Activated T-cell treated with anti-CD3 and anti-CD28 coated beads for 24 hours (primary cell): ENCODE measurements around the gene MSI2.

Experiments
- DNase-seq: peaks from one replicate; pipeline ENCODE4 v3.0.0-alpha.2; 2020; ENCODE audit warnings: low read depth

The MSI2 gene

GRCh38 chr17:57246257-57246656 is 10.1 kb upstream of the MSI2 start:
- DNase-seq, result no peak

GRCh38 chr17:57247261-57247660 is 9.1 kb upstream of the MSI2 start:
- DNase-seq, result no peak

GRCh38 chr17:57247913-57248312 is 8.4 kb upstream of the MSI2 start:
- DNase-seq, result no peak

- DNase-seq, result no peak
These were observed 6.8 kb upstream of the MSI2 start for GRCh38 chr17:57249520-57249919.

GRCh38 chr17:57251211-57251787 is 5.0 kb upstream of the MSI2 start:
- DNase-seq, result no peak

- no peak for DNase-seq
These were observed 2.8 kb upstream of the MSI2 start for GRCh38 chr17:57253362-57254065.

- no peak for DNase-seq
These were observed 1.0 kb upstream of the MSI2 start for GRCh38 chr17:57255182-57255775.

GRCh38 chr17:57256708-57257112 is 387 bp downstream of the MSI2 start:
- DNase-seq, result no peak

GRCh38 chr17:57257195-57257894 is 1.0 kb downstream of the MSI2 start:
- DNase-seq, result no peak

- DNase-seq, result no peak
These were observed 1.9 kb downstream of the MSI2 start for GRCh38 chr17:57257895-57258851.

- no peak for DNase-seq
These were observed 3.0 kb downstream of the MSI2 start for GRCh38 chr17:57259306-57259705.

- no peak for DNase-seq
These were observed 3.5 kb downstream of the MSI2 start for GRCh38 chr17:57259817-57260216.

GRCh38 chr17:57260325-57261083 is 4.2 kb downstream of the MSI2 start:
- no peak for DNase-seq

- no peak for DNase-seq
These were observed 4.8 kb downstream of the MSI2 start for GRCh38 chr17:57261084-57261461.

GRCh38 chr17:57262557-57262956 is 6.2 kb downstream of the MSI2 start:
- DNase-seq, result no peak

GRCh38 chr17:57264250-57264649 is 7.9 kb downstream of the MSI2 start:
- DNase-seq, result no peak

- DNase-seq, result no peak
These were observed 8.5 kb downstream of the MSI2 start for GRCh38 chr17:57264776-57265175.

- no peak for DNase-seq
These were observed 10.6 kb downstream of the MSI2 start for GRCh38 chr17:57266902-57267311.

GRCh38 chr17:57268181-57268580 is 11.9 kb downstream of the MSI2 start:
- no peak for DNase-seq

- no peak for DNase-seq
These were observed 12.7 kb downstream of the MSI2 start for GRCh38 chr17:57269052-57269451.

GRCh38 chr17:57269598-57270255 is 13.4 kb downstream of the MSI2 start:
- DNase-seq, result no peak
